ENCODE results near the gene L2HGDH.

Gene L2HGDH

DNA sequence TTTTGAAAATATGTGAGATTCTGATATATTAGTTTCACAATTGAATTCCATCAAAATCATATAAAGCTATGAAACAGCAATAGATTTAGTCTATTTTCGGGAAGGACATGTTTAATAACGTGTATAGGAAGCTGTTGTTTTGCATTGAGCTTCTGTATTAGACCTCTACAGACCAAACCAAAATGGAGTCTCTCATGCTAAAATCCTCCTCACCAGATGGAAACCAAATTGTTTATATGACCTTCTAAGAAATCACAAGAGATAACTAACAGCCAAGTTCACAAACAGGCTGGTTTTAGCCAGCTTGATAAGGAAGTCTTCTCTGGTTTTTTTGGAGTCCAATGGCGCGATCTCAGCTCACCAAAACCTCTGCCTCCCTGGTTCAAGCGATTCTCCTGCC is 23.9 kb downstream of the L2HGDH start:
- DNase-seq (ENCODE audit: low read depth in 2 of 2), result no peak

DNA sequence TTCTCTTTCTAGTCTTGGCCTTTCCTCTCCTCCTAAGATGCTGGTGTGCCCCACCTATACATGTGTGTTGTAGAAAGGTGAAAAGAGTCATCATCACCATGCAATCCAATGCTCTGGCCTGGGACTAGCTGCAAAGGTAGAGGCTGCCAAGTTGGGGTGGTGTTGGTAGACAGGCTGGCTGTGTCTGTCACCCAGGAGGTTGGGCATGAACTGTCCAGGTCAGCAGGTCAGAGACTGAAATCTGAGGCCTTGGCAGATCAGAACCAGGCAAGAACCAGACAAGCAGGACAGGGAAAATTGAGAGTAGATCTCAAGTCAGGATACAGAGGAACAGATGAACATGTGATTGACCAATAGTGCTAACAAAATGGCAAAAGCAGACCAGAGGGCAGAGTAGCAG is 26.2 kb downstream of the L2HGDH start:
- DNase-seq (ENCODE audit: low read depth in 2 of 2), result no peak

DNA sequence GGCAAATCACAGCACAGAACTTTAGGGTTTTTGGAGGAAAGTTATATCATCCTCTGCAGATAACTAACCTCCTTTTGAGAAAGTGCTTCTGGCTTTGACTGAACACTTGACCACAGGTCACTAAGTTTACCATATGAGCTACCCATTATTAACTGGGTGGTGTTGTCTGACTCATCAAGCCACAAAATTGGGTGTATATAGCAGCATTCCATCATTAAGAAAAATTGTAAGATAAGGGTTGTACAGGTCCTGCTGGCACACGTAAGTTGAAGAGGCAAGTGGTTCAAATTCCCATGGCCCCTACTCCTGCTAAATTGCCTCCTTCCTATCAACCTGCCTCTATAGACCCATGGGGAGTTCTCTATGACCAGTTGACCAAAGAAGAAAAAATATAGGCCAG is 39.5 kb downstream of the L2HGDH start:
- DNase-seq (ENCODE audit: low read depth in 2 of 2), result no peak

GRCh38 chr14:50270932-50271331 is 41.1 kb downstream of the L2HGDH start:
- DNase-seq (ENCODE audit: low read depth in 2 of 2), result no peak

- no peak for DNase-seq (ENCODE audit: low read depth in 2 of 2)
These were observed 47.0 kb downstream of the L2HGDH start for GRCh38 chr14:50265029-50265428.

GRCh38 chr14:50263321-50263720 is 48.7 kb downstream of the L2HGDH start:
- DNase-seq (ENCODE audit: low read depth in 2 of 2), result no peak

DNA sequence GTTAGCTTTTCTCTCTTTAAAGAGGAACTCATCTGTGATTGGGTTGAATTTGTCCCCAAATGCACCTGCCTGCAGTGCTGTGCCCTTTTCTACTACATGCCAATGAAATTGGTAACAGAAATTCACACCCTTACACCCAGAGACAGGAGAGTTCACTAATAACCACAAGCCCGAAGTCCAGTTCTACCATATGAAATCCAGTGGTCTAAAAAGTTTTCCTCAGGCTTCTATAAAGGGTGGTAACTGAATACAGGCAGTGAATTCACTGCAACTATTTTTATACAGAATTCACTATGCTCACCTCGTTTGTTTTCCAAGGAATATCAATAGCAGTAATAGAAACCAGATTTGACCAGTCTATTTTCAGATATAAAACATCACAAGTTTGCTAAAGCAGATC is 49.2 kb downstream of the L2HGDH start:
- no peak for DNase-seq (ENCODE audit: low read depth in 2 of 2)

DNA sequence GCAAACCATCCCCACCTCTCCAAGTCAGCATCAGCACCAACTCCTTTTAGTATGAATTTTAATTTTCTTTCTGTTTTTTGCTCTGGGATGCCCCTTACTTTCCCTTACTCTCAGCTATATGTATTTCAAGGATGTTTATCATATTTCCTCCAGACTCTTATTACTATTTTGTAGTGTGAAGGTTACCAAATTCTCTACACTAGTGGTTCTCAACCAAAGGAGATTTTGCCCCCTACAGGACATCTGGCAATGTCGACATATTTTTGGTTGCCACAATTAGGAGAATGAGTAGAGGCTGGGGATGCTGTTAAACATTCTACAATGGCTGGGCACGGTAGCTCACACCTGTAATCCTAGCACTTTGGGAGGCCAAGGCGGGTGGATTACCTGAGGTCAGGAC is 51.5 kb downstream of the L2HGDH start:
- no peak for DNase-seq (ENCODE audit: low read depth in 2 of 2)

DNA sequence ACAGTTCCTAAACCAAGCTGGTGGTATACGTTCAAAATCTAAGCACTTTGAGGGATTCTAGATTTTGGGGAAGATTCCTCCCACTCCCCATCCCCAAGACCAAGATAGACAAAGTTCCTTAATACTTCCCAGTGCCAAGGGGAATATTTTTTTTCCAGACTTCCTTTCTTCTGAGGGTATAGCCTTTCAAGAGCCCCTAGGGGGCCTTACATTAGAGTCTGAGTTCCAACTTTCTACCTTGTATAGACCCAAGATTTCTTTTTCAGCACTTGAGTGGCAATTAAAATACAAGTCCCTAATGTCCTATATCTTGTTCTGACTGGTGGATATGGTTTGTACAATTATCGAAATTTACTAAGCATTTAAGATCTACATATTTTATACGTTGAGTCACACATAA is 52.0 kb downstream of the L2HGDH start:
- DNase-seq (ENCODE audit: low read depth in 2 of 2), result no peak

- DNase-seq (ENCODE audit: low read depth in 2 of 2), result no peak
These were observed 54.3 kb downstream of the L2HGDH start for GRCh38 chr14:50257732-50258131.

- no peak for DNase-seq (ENCODE audit: low read depth in 2 of 2)
These were observed 57.8 kb downstream of the L2HGDH start for GRCh38 chr14:50254248-50254647.

- DNase-seq (ENCODE audit: low read depth in 2 of 2), result no peak
These were observed 62.8 kb downstream of the L2HGDH start for GRCh38 chr14:50249136-50249775.

DNA sequence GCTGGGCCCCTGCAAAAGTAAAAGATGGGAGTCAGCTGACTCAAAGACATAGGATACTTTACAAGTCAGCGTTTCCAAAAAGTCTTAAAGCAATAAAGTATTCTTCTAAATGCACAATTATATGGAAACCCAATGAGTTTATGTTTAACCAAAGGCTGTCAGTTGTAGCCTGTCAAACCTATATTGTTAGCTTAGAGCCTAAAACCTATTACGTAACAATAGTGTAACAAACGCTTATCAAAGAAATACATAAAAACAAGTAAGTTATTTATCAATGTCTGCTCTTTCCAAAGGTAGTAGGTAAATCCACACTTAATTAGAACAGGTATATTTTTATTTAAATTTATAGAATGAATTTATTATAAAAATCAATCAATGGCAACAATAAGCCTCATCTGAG is 64.8 kb downstream of the L2HGDH start:
- DNase-seq (ENCODE audit: low read depth in 2 of 2), result no peak

GRCh38 chr14:50242566-50243310 is 69.3 kb downstream of the L2HGDH start:
- no peak for DNase-seq (ENCODE audit: low read depth in 2 of 2)

DNA sequence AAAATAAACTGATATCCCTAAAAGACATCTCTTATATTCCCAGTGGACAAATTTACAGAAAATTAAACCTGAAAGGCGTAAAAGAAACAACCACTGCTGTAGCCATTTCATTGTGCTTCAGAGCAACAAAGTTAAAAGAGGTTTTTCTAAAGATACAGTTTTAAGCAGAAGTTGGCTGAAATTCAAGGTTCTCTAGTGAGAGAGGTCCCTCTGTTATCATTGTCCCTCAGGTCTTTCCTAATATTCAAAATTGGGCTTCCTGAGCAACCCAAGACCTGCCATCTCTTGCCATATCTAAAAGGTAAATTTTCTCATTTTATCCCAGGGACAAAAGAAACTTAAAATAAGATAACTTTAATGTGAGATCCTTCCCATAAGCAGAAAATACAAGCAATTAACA is 69.9 kb downstream of the L2HGDH start:
- DNase-seq (ENCODE audit: low read depth in 2 of 2), result no peak

GRCh38 chr14:50237427-50237826 is 74.6 kb downstream of the L2HGDH start:
- DNase-seq (ENCODE audit: low read depth in 2 of 2), result no peak

GRCh38 chr14:50233951-50234250 is 78.1 kb downstream of the L2HGDH start:
- DNase-seq (ENCODE audit: low read depth in 2 of 2), result no peak

DNA sequence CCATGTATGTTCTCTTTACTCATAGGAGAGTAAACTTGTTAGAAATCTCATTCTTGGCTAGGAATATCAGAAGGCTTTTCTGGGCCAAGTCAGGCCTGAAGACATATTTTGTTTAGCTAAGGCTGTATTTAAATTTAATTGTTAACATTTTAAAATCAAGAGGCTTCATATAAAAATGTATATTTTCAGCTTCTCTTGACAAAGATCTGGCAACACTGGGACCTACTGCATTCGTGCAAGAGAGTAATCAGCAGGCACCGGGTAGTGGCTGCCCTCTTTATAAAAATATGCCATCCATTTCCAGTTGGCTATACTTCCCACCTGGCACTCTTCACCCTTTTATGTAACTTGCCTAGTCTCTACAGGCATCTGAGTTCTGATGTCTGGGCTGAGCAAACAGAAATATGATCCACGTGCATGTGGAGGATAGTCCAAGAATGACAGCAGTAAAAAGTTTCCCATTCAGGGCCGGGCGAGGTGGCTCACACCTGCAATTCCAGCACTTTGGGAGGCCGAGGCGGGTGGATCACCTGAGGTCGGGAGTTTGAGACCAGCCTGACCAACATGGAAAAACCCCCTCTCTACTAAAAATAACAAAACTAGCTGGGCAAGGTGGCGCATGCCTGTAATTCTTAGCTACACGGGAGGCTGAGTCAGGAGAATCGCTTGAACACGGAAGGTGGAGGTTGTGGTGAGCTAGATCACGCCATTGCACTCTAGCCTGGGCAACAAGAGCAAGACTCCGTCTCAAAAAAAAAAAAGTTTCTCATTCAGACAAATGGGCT is 78.7 kb downstream of the L2HGDH start:
- DNase-seq (ENCODE audit: low read depth in 2 of 2), result no peak

DNA sequence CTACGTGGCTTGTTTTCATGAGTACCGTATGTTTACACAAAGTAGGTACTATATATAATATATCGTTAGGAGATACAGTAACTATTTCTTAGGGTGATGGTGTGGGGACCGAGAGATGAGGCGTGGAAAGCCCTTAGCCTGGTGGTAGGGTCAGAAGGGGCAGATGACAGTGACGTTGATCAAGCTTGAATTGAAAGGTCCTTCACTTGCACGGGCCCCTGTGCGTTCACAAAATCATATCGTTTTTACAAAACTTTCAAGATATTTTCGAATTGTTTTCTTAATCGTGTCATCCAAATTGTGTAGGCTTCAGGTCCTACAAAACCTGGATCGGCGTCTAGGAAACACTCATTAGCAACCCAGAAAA is 79.8 kb downstream of the L2HGDH start:
- DNase-seq (ENCODE audit: low read depth in 2 of 2), result no peak

DNA sequence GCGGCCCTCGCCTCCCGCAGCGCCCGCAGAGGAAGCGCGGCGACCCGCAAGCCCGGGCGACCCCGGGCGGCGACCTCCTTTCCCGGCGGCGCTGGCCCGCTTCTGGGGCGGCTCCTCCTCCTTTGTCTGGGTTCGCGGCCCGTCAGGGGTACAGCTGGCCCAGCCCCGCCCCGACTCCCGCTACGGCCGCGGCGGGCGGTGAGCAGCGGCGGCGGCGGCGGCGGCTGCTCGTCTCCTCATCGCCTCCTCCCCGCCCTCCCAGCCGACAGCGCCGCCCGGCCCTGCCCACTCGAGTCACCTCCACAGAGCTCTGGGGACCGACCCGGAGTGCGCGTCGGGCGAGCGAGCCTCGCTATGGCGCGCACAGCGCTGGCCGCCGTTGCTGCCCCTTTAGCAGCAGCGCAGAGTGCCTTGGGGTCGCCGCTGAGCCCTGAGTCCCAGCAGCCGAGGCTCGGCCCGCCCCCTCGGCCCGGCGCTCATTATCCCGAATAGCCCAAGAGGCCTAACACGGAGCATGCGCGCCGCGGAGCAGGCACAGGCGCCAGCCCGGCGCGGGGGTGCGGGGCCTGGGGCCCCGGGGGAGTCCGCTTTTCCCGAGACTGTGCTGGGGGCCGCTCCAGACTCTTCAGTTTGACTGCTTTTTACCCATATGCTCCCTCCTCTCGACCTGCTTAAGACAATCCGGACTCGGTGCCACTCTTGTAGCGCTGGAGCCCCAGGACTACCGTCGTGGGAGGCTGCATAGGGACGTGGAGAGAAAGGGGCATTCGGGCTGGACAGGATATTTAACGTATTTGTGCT is 80.4 kb downstream of the L2HGDH start, which contains the start of gene SOS2:
TSS of gene SOS2 (minus strand) at position 104 of the 801 bp plus-strand sequence. CDS start 295 bp downstream, outside the sequence.
- DNase-seq (ENCODE audit: low read depth in 2 of 2), result peak; percentile 65 to 68

GRCh38 chr14:50230701-50231474 is 81.1 kb downstream of the L2HGDH start:
- peak; percentile 11 to 22 for DNase-seq (ENCODE audit: low read depth in 2 of 2)

DNA sequence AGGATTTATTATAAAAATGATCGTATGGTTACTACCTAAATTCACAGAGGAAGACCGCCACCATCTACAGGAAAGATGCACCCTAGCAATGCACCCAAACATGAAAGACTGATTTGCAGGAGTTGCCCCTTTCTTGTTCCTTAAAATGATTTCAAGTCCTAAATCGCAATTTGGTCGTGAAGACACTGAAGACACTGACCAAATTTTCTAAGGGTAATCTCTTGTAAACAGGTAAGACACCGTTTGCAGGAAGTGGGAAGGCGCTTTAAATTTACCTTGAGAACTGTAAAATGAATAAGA is 81.7 kb downstream of the L2HGDH start:
- no peak for DNase-seq (ENCODE audit: low read depth in 2 of 2)

Data from stimulated activated CD8-positive, alpha-beta memory T cell treated with anti-CD3 and anti-CD28 coated beads, Interleukin-2, amount 100 ng/mL, for 48 hours (primary cell).